GM18870 (cell line): Measurements from ENCODE around the gene PAX9.

Source experiments
- ATAC-seq: cut with Tn5 transposase; IDR thresholded peaks from one replicate; pipeline ENCODE4 v1.9.1; 2021; ENCODE audit warnings: moderate library complexity; ENCODE audit not compliant: unreplicated experiment

Gene PAX9

GRCh38 chr14:36655963-36656686 is 5.5 kb upstream of the PAX9 start:
- no peak for ATAC-seq

GRCh38 chr14:36656687-36657398 is 4.8 kb upstream of the PAX9 start:
- no peak for ATAC-seq

- no peak for ATAC-seq
Observed at GRCh38 chr14:36657399-36658122, 4.1 kb upstream of the PAX9 start.

- no peak for ATAC-seq
Observed at GRCh38 chr14:36658123-36659009, 3.3 kb upstream of the PAX9 start.

GRCh38 chr14:36659010-36659821 is 2.4 kb upstream of the PAX9 start:
- ATAC-seq: no peak

GRCh38 chr14:36659822-36660735 is 1.6 kb upstream of the PAX9 start:
- no peak for ATAC-seq

GRCh38 chr14:36660736-36661505 is 739 bp upstream of the PAX9 start:
- no peak for ATAC-seq

GRCh38 chr14:36662258-36662542 is 540 bp downstream of the PAX9 start:
- no peak for ATAC-seq

- no peak for ATAC-seq
Observed at GRCh38 chr14:36662543-36663403, 1.1 kb downstream of the PAX9 start.

GRCh38 chr14:36663404-36664321 is 2.0 kb downstream of the PAX9 start:
- no peak for ATAC-seq

- ATAC-seq: no peak
Observed at GRCh38 chr14:36664322-36665193, 2.9 kb downstream of the PAX9 start.

GRCh38 chr14:36665887-36666415 is 4.3 kb downstream of the PAX9 start:
- no peak for ATAC-seq

- ATAC-seq: no peak
Observed at GRCh38 chr14:36666416-36667206, 5.0 kb downstream of the PAX9 start.

GRCh38 chr14:36667679-36668078 is 6.0 kb downstream of the PAX9 start:
- ATAC-seq: no peak
